Stimulated activated CD8-positive, alpha-beta memory T cell treated with anti-CD3 and anti-CD28 coated beads, Interleukin-4, amount 100 ng/mL, for 1 hour (primary cell): ENCODE results near the gene ARVCF.

ENCODE experiments used
- DNase-seq, 2 donors: peaks; one replicate each; pipeline ENCODE4 v3.0.0-alpha.2; 2020; ENCODE audit warnings: low read depth in 2 of 2, low spot score in 1 of 2

Gene ARVCF

DNA sequence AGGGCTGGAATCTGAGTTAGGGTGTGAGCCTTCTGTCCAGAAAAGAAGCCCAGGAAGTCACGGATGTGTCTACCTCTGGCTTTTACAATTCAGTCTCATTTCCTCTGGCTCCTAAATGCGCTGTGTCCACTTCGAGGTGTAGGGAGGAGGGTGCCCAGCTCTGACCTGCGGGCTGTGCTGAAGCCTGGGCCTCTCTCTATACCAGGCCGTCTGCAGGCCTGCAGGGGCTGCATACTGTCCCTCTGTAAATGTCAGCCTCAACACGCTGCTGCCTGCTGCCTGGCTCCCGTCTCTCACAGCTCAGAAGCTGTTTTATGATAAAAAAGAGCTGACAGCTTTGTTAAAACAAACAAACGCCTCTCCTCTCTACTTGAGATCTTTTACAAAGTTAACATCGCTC is 14.5 kb downstream of the ARVCF start:
- DNase-seq = no peak

DNA sequence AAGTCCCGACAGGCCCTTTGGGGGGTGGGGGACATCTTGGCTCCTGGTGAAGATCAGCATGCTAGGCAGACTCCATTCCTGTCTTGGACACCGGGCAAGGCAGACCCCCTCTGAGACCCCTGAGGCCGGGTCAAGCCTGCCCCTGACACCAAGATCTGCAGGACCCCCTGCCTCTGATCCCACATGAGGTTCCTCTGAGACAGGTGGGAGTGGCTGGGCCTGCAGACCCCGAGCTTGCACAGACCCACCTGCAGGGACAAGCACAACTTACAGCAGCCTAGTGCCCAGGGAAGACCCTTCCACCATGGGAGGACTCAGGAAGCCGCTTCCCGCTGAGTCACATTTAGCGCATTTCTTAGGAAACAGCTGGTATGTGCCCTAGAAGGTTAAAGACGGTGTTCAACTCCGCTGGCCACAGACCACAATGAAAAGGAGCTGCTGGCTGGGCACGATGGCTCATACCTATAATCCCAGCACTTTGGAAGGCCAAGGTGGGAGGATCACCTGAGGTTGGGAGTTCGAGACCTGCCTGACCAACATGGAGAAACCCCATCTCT is 15.5 kb downstream of the ARVCF start:
- no peak for DNase-seq

DNA sequence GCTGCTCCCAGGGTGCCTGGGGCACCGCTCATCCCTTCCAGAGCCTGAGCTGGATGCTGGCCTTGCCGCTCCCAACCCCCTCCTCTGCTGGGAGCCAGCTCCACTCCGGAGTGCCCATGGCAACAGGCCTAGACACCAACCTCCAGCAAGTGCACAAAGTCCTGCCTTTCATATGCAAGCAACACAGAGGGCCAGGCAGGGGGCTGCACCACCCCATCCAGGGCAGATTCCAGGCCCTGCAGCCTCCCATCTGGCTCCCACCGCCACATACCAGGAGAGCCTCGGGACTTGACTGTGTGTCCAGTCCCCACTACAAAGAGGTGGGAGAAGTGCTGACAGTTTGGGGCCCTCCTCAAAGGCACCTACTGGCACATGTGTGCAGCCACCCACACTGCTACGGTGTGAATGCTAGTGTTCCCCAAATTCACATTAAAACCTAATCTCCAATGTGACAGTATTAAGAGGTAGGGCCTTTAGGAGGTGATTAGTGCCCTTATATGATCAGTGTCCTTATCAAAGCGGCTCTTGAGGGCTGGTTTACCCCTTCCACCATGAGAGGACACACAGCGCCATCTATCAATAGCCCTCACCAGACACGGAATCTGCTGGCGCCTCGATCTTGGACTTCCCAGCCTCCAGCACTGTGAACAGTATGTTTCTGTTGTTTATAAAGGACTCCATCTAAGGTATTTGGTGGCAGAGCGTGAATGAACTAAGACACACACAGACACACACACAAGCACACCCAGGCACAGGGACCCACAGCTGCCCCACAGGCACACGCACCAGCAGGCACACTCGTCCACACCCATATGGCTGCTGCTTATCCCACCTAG is 16.2 kb downstream of the ARVCF start:
- DNase-seq = no peak

DNA sequence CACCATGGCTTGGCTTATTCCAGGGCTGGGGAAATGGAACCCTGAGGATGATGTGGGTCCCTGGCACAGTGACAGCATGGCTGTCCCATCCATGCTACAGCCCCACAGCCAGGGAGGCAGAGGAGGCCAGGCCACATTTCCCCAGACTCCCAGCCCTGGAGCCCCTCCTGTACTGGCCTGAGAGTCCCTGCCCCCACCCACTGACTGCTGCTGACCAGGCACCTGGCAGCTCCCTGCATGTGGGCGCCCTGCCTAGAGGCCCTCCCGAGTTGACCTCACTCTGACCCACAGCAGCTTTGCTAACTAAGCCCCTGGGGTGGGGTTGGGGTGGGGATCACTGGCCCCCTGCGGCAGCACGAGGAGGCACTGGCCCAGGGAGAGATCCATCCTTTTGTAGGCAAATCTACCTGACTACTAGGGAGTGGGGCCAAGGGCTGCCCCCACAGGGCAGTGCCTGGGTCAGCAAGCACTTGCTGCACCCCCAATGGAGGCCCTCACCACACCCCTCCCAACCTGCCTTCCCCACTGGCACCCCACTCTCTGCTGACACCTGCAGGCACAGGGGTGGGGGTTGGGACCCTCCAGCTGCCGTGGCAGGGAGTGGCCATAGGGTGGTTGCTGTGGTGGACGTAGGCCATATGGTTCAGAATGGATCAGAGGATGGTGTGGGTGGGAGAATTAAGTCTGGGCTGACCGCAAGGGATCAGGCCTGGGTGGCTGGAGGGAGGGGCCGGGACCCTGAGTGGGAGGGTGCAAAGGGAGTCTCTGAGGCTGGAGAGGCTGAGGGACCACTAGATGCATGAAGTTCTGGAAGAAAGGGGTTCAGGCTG is 17.4 kb downstream of the ARVCF start:
- no peak for DNase-seq

DNA sequence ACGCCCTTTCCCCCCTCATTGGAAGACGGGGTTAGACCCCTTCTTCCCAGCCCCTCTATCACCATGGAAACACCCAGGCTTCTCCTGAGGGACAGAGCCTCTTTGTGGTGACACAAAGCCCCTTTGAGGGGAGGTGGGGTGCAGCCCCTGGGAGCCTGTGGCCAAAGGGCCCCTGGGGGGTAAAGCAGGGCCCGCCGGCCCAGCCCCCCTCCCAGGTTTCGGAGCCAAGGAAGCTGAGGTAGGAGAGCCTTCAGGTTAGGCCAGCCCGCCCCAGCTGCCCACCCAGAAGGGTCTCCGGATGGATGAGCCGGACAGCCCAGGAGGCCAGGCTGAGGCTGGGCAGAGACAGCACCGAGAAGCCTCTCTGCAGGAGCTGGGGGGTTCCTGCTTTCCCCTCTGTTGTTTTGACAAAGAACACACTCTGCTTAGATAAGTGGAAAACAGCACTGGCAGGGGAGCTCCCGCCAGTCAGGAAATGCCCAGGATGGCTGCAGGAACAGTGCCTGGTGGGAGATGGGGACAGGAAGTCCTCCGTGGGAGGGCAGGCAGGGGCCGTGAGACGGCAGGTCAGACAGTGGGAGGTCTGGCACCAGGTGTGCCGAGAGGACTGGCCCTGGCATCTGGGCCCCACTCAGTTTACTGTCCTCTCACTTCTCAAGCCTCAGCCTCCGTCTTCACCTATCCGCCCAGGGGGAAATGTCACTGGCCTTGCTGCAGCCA is 18.2 kb downstream of the ARVCF start:
- no peak for DNase-seq

DNA sequence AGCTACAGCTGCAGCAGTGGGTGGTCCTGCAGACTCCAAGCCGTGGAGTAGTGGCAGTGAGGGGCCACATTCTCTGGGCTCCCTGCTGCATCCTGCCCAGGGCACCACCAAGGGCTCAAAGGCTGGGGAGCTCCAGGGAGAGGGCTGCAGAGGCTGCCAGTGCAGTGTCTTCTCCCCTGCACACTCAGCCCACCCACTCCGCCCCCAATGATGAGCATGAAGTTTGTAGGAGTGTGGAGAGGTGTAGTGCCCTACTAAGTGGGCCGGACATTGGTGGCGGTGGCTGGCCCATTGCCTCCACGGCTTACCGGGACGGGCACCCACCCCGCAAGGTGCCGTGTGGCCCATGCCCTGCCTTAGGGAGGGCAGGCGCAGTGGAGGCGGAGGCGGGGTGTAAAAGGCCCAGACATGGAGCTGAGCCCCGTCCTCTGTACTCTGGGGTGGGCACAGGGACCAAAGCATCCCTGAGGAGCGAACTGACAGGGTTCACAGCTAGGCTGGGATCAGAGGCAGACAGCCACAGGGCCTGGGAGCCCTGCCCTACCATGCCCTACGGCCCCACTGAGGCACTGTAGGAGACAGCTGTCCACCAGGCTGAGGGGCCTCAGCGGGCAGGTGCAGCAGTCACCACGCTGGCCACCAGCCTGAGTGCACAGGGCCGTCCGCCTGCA is 18.9 kb downstream of the ARVCF start:
- no peak for DNase-seq

DNA sequence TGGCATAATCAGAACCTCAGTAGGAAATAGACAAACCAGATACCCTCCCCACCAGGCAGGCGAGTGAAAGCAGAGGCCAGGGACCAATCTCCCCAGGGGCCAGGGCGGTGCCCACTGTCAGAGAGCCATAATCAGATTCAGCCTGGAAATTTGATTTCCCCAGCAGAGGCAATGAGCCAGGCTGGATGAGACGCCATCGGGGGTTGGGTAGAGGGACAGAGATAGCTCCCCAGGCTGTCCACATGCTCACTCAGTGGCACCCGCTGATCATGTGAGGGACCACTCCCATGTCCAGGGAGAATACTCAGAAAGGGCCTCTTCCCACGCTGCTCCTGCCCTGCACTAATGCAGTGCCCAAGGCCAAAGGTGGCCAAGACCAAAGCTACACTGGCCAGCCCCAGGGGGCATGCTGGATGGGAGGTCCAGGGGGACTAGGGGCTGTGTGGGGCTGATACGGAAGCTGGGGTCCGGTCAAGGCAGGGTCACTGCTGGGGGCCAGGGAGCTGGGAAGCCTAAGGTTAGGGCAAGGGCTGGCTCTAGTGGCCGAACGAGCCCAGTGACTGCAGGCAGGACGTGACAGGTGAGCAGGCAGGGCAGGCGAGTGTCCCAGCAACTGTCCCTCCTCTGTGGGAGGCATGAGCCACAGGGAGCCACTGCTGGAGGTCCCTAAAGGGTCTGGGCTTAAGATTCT is 19.8 kb downstream of the ARVCF start:
- no peak for DNase-seq

DNA sequence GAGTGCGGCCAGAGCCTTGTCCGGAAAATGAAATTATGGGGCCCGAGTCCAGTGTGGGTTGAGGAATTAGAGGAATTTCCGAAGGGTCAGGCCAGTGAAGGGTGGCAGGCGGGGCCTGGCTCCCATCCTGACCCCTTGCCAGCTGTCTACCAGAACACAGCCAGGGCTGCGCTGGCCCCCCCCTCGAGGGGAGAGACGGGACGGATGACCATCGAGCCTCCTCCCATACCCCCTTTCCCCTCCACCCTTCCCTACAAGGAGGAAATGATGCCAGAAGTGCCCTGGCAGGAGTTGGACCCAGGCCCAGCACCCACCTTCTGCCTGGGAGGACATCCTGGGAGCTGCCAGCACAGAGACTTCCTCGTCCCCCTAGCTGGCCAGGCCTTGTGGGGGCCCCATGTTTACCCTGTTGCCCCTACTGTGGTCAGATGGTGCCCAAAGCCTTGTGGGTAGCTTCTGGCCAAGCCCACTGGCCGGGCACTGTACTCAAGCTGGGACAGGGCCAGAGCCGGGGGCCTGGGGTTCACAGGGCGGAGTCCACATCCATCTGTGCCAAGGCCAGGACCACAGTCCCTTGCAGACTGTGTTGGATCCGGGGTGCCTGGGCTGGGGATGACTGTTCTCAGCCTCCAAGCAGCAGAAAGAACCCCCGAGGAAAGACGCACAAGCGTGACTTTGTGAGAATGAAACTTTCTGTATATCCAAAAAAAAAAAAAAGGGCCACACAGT is 20.8 kb downstream of the ARVCF start:
- no peak for DNase-seq

DNA sequence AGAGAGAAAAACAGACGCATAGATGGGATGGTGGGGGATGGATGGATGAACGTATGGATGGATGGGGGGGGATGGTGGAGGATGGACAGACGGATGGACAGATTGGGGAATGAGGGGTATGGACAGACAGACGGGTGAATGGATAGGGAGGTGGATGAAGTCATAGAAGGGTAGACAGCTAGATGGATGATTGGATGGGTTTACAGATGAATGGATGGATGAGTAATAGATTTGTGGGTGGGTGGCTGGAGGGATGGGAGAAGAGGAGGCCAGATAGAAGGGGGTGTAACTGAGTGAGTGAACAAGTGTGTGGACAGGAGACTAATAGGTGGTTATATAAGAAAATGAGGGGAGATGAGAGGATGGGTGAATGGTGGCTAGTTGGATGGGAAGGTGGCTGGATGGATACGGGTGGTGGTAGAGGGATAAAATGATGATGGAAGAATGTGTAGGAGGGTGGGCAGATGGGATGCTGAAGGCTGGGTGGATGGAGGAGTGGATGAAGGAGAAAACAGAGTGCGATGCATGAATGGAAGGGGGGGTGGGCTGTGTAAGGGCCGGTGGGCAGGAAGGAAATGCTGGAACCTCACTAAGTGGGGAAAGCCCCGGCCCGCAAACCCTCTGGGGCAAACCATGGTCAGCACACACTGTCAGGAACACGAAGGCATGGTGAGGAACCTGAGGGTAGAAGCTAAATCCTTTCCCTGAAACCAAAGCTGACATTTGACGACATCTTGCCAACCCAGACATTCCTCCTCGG is 21.6 kb downstream of the ARVCF start:
- DNase-seq = no peak

DNA sequence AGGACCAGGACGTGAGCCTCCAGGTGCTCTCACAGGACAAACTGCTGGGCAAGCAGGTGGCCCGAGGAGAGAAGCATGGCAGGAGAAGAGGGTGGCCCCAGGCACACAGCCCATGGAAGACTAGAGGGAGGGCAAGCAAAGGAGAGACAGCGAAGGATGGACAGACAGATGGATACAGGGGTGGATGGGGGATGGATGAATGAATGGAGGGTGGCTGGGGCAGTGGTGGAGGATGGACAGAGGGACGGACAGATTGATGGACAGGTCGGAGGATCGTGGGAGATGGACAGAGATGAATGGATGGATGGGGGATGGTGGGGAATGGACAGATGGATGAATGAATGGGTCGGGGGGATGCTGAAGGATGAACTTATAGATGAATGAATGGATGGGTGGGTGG is 22.7 kb downstream of the ARVCF start:
- DNase-seq = no peak

DNA sequence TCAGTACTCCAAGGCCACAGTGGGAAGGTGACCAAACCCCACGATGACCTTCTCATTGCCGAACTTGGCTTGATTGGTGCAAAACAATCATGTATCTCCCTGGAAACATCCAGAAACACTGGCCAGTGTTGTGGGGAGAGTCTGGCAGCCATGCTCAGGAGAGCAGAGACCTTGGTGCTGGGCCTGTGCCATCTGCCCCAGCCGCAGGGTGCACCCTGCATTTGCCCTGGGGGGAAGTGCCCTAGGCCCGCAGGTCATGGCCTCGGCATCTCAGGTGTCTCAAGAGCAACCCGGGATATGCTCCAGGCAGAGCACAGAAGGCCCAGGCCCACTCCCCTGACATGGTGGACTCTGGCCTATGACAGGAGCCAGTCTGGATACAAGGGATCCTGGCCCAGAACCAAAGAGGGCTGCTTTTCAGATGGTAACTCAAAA is 23.7 kb downstream of the ARVCF start:
- DNase-seq = no peak

DNA sequence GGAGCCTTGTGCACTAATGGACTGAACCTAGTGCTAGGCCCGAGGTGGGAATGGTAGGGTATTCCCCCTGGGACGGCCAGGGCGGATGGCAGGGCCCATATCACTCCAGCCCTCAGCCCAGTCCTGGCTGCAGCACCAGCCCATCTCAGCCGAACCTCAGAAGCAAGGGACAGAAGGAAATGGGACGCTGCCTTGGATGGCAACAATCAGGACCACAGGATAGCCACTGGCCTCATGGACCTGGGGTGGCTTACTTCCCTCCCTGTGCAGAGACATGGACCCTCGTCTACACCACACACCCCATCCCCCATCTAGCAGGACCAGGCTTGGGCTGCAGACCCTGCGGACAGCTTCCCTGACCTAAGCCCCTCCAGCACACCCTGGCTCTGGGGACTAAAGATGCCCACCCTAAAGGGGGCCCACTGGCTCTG is 24.1 kb downstream of the ARVCF start:
- no peak for DNase-seq

DNA sequence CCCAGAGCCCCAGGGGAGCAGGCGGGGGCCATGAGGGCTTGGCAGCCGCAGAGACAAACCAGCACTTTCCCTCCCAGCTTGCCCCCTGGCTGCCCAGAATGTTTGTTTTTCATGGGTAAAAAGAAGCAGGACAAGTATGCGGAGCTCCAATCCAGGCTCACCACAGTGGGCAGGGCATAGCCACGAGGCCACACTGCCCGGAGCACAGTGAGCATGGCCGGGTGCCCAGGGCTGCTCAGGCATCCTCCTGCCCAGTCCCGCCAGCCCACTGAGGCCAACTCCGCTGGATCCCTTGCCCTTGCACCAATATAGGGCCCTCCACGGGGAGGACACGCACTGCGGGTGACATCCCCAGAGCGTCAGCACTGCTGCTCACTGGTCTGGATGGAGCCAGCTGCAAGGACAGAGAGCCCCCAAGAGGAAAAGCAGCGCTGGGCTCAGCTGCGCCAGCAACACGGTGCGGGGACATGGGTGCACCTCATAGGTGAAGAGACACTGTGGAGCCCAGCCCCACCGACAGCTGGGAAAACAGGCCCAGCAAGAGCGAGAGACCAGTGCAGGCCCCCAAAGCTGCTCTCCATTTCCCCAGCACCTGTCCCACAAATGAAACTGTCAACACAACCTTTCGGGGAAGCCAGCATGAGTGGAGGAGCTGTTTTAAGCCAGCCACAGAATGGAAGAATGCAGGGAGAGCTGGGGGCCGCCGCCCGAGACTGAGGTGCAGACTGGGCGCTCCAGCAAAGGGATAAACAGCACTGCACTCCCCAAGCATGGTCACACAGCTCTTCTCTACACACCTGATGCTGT is 24.8 kb downstream of the ARVCF start:
- no peak for DNase-seq

DNA sequence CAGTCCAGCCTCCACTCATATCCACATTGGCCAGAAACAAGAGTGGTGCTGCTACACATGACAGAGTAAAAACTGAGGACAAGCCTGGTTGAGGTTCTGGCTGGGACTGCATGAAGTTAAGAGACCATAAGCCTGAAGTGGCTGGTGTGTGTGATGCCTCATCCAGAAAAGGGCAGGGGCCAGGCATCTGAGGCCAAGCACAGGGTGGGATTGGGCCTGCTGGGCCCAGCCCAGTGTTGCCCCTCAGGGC is 25.3 kb downstream of the ARVCF start:
- no peak for DNase-seq

DNA sequence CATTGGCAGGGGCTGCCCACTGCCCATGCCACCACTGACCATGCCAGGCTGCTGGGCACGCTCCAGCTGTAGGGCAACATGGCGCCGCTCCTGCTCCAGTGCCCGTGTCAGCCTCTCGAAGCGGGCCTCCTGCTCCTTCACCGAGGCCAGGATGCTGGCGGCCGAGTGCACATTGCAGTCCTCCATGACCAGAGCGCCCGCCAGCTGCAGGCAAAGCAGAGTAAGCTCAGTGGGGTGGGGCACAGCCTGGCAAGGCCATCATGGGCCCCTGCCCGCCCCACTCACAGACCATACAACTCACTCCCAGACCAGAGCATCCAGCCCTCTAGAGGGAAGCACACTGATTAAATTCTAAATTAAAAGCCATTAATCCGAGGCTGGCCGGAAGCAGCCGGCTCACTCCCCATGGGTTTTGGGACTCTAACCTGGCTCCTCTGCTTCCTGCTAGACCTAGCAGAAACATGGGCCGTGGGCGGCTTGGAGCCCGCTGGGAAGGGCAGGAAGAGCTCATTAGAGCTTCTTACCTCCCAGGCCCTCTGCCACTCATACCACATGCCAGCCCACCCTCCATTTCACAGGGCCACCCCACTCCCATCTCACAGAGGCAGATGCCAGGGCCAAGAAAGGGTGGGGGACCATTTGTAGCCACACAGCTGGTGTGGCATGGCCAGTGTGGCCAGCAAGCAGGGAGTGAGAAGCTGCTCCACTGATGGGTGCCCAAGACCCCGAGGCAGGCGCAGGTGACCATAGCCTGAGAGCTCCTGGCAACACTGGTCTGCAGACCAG is 25.8 kb downstream of the ARVCF start:
- DNase-seq = no peak

DNA sequence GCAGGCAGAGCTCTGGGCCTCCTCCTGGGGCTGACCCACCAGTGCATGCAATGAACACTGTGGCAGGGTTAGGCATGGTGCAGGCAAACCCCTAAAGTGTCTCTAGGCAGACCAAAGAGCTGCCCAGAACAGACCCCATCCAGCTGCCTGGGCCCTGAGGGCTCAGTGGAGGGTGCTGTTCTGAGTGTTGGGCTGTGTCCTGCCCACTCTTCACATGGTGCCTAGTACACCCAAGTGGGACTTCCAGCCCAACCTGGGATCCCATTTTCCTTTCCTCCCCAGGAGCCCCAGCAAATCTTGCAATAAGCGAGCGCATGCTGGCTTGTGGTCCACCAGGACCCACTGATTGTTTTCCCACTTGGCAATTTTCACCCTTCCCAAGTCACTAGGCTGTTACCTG is 26.4 kb downstream of the ARVCF start:
- no peak for DNase-seq

DNA sequence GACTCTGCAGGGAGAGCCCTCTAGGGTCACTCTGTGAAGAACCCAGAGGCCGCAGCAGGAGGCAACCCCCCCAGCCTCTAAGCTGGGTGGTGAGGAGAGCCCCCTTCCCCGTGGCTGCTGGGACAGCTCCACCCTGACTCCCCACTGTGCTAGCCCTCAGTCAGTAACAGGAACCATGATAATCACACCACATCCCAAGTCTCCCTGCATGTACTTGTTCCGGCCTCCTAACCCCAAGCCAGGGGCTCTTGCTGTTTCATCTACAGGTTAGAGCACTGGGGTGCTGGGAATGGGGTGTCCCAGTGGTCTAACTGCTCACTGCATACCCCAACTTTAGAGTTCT is 26.9 kb downstream of the ARVCF start:
- DNase-seq = no peak
